Kidney tubule cell (primary cell): ENCODE data around the gene ZDHHC8.
A peak's percentile ranks its signal among the peaks of the same experiment; 100 is the strongest.

ENCODE experiments used
- DNase-seq: peaks from one replicate; pipeline ENCODE4 v3.0.0-alpha.2; 2018; ENCODE audit warnings: low spot score

Gene ZDHHC8

GRCh38 chr22:20180640-20181039 lies 49.0 kb downstream of the ZDHHC8 start:
- peak; percentile 8 for DNase-seq

GRCh38 chr22:20181194-20181883 lies 49.7 kb downstream of the ZDHHC8 start:
- no peak for DNase-seq

GRCh38 chr22:20181884-20182236 lies 50.3 kb downstream of the ZDHHC8 start:
- no peak for DNase-seq

- DNase-seq, result no peak
Measured at GRCh38 chr22:20182365-20182764, 50.8 kb downstream of the ZDHHC8 start.

- no peak for DNase-seq
Measured at GRCh38 chr22:20183101-20183500, 51.5 kb downstream of the ZDHHC8 start.

GRCh38 chr22:20183823-20184222 lies 52.2 kb downstream of the ZDHHC8 start:
- DNase-seq, result no peak

- no peak for DNase-seq
Measured at GRCh38 chr22:20184501-20185165, 53.0 kb downstream of the ZDHHC8 start.

- no peak for DNase-seq
Measured at GRCh38 chr22:20185750-20186149, 54.1 kb downstream of the ZDHHC8 start.

GRCh38 chr22:20186183-20186870 lies 54.7 kb downstream of the ZDHHC8 start:
- DNase-seq, result no peak

GRCh38 chr22:20186871-20187546 lies 55.4 kb downstream of the ZDHHC8 start:
- DNase-seq, result no peak

- DNase-seq, result no peak
Measured at GRCh38 chr22:20187777-20188566, 56.4 kb downstream of the ZDHHC8 start.

GRCh38 chr22:20188567-20188877 lies 56.9 kb downstream of the ZDHHC8 start:
- DNase-seq, result no peak

GRCh38 chr22:20191000-20191515 lies 59.5 kb downstream of the ZDHHC8 start:
- DNase-seq, result no peak

GRCh38 chr22:20191803-20192202 lies 60.2 kb downstream of the ZDHHC8 start:
- no peak for DNase-seq

GRCh38 chr22:20192293-20192971 lies 60.8 kb downstream of the ZDHHC8 start:
- no peak for DNase-seq

- no peak for DNase-seq
Measured at GRCh38 chr22:20192972-20193760, 61.6 kb downstream of the ZDHHC8 start.

- no peak for DNase-seq
Measured at GRCh38 chr22:20193761-20194494, 62.3 kb downstream of the ZDHHC8 start.

GRCh38 chr22:20194681-20195593 lies 63.3 kb downstream of the ZDHHC8 start:
- no peak for DNase-seq
